Measurements from ENCODE around the gene HOXD10.

The HOXD10 gene

DNA sequence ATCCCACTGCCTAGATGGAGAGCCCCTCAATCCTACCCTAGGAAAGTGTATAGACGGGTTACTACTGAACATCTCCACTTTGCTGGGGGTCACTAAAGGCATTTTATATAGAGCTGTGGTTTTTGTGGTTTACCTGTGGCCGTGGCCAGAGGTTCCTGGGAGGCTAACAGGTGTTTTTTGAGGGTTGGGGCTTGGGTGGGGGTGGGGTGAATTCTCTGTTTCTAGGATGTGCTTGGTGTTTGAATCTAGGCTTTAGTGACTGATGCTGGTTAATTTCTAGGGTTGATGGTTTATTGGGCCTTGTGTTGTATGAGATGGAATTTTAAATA is 20.6 kb downstream of the HOXD10 start:
- no peak overlapping the region for H3K4me3 ChIP-seq (ENCODE audit: low read depth, low read length)
- no peak for DNase-seq (ENCODE audit: low read depth)
- TF ChIP-seq, protein P1, sequence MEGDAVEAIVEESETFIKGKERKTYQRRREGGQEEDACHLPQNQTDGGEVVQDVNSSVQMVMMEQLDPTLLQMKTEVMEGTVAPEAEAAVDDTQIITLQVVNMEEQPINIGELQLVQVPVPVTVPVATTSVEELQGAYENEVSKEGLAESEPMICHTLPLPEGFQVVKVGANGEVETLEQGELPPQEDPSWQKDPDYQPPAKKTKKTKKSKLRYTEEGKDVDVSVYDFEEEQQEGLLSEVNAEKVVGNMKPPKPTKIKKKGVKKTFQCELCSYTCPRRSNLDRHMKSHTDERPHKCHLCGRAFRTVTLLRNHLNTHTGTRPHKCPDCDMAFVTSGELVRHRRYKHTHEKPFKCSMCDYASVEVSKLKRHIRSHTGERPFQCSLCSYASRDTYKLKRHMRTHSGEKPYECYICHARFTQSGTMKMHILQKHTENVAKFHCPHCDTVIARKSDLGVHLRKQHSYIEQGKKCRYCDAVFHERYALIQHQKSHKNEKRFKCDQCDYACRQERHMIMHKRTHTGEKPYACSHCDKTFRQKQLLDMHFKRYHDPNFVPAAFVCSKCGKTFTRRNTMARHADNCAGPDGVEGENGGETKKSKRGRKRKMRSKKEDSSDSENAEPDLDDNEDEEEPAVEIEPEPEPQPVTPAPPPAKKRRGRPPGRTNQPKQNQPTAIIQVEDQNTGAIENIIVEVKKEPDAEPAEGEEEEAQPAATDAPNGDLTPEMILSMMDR (conservative IDR thresholded peaks at IDR 0.05; ENCODE audit: low read depth, low read length) = no peak

DNA sequence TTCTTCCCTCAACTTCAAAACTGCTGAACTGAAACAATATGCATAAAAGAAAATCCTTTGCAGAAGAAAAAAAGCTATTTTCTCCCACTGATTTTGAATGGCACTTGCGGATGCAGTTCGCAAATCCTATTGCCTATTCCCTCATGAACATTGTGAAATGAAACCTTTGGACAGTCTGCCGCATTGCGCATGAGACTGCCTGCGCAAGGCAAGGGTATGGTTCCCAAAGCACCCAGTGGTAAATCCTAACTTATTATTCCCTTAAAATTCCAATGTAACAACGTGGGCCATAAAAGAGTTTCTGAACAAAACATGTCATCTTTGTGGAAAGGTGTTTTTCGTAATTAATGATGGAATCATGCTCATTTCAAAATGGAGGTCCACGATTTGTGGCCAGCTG is 21.3 kb downstream of the HOXD10 start:
- H3K4me3 ChIP-seq (ENCODE audit: low read depth, low read length) = no peak overlapping the region
- TF ChIP-seq, protein P1 (conservative IDR thresholded peaks at IDR 0.05; ENCODE audit: low read depth, low read length) = no peak
- no peak for DNase-seq (ENCODE audit: low read depth)

DNA sequence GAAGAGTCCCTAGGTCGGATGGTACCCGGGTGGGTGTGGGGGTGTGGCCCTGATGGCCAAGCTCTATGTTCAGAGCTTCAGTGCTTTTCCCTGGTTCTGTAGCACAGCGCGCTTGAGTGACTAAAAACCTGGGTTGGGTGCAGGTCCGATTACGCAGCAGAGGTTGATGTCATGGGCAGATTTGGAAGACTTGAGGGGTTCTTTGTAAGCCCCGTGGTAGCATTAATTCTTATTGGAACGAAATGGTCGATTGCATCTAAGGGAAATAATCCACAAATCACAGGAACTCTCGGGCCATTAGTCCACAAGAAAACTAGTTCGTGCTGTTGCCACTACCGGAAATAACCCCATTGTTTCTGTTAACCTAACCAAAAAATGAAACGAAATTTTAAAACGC is 21.9 kb downstream of the HOXD10 start:
- no peak for DNase-seq (ENCODE audit: low read depth)
- TF ChIP-seq, protein P1 (conservative IDR thresholded peaks at IDR 0.05; ENCODE audit: low read depth, low read length) = no peak
- no peak overlapping the region for H3K4me3 ChIP-seq (ENCODE audit: low read depth, low read length)

DNA sequence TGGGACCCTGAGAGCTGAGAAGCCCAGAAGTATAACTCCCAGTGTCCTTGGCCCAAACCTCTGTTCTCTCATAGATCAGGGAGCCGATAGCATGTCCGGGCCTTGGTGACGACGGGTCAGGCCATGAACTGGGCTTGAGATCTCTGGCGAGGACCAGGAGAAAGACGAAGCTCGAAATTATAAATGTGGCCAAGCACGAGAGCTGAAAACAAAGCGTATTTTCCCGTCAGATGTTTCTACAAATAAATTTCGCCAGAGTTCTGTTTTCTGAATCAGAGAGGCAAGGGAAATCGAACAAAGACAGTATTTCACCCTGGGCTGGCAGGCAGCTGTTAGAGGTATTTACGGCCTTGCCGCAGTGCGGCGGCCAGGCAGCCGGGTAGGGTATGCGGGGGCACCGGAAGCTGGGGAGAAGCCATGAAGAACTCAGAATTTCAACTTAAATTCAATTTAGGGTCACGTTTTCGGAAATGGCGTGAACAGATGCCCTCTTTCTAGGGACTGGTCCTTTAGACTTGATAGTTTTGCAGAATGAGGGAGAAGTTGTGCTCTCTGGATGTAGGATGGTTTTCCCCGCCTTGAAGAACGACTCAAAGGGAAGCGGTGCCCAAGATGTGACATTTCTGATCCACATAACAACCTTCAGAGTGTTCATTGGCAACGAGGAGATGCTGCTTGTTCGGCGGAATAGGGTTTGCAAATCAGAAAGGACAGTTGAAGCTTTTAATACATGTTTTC is 22.5 kb downstream of the HOXD10 start:
- TF ChIP-seq, protein P1 (conservative IDR thresholded peaks at IDR 0.05; ENCODE audit: low read depth, low read length) = no peak
- H3K4me3 ChIP-seq (ENCODE audit: low read depth, low read length) = no peak overlapping the region
- no peak for DNase-seq (ENCODE audit: low read depth)

DNA sequence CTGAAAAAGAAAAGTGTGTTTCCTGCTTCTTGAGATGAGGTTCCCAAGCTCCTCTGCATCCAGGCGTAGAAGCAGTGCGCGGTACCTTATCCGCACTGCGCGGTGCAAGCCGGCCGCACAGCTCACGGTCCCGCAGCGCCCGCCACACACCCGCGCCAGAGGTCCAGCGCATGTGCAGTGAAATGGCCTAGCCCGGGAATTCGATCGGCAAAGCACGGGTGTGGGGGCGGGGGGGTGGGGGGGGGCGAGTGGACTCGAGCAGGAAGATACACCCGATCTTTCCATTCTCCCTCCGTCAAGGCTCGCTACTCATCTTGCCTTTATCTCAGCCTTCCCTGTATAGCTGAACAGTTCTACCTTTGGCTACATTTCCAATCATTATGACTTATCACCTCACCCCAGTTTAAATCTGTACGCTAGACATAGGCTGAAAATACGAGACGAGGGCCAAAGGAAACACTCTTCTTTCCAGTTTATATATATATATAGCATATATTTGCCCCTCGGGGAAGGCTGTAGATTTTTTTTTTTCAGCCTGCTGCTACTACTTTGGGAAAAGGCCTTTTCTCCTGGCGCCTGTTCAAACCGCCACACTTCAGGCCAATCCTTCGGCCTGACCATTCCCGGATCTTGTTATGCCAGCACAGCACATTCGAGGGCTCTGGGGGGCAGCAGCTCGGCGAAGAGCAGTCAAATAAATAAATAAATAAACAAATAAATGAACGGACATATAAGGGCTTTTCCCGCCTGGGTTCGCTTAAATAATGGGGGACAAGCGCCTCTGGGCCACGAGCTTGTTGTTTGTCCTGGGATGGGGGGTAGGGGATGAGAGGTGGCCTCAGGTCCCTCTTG is 23.3 kb downstream of the HOXD10 start:
- H3K4me3 ChIP-seq (ENCODE audit: low read depth, low read length) = no peak overlapping the region
- TF ChIP-seq, protein P1 (conservative IDR thresholded peaks at IDR 0.05; ENCODE audit: low read depth, low read length) = no peak
- no peak for DNase-seq (ENCODE audit: low read depth)

DNA sequence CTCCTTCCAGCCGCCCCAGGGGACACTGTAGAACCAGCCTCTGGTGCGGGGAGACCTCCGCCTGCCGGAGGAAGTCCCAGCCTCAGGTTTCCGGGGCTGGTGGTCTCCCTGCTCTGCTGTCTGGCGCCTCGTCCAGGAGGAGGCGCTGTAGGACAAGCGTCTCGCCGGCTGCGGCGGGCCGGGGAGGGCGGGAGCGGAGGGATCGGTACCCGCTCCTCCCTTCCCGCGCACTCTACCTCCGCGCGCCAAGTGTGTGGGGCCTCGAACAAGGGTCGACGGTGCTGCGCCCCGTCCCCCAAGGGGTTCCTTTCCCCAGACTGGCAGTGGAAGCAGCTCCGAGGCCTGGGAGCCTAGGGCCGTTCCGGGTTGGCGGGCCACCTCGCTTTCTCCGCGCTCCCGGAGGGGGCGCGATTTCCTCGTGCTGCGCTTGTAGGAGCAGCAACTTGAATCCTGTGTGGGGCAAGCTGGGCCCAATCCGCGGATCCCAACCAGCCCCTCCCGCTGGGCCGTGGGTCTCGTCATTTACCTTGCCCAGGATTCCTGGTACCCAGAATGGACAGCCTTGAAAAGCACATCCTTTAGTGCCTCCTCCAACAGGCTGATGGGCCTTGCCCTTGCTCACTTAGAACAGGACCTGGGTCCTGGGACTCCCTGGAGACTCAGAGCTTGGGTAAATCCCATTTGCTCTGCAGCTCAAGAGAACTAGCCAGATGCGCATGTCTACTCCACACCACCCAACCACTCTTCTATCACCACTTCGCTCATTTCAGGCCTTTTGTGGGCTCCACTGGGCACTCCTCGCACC is 24.1 kb downstream of the HOXD10 start:
- TF ChIP-seq, protein P1 (conservative IDR thresholded peaks at IDR 0.05; ENCODE audit: low read depth, low read length) = peak; percentile 76
- H3K4me3 ChIP-seq (ENCODE audit: low read depth, low read length) = peak overlapping the region; percentile 46
- DNase-seq (ENCODE audit: low read depth) = peak; percentile 51
